ENCODE results near the gene CFAP43. TPM values are rescaled to one million over a fixed set of nuclear protein-coding genes. Genes with fewer than 3 reads are reported as not detected.

Gene CFAP43
- total RNA-seq, 4 donors from 2014 or later: 0.16 to 1.00 (median 0.68) TPM; not detected in 1

DNA sequence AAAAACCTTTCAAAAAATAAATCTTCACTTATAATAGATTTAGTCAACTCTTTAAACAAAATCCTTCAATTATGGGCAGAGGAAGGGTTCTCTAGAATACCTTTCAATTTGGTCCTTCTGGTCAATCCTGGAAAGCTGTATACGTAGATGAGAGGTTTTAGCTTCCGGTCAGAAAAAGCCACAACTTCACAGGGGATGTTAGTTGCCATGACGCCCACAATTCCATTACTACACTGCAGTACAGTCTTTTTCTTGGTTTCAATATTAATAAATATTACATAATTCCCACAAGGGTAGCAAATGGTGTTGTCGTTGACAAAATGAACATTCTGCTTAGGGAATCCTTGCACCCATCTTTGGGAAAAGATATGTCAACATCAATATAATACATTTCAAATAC lies 1.7 kb downstream of the CFAP43 start:
- H3K27ac ChIP-seq: no peak overlapping the region
- DNase-seq: no peak
- H3K4me1 ChIP-seq: peaks cover 3 to 14% (median 8%) of the 10 kb centered on the region in 4 donors
- TF ChIP-seq, protein P1, sequence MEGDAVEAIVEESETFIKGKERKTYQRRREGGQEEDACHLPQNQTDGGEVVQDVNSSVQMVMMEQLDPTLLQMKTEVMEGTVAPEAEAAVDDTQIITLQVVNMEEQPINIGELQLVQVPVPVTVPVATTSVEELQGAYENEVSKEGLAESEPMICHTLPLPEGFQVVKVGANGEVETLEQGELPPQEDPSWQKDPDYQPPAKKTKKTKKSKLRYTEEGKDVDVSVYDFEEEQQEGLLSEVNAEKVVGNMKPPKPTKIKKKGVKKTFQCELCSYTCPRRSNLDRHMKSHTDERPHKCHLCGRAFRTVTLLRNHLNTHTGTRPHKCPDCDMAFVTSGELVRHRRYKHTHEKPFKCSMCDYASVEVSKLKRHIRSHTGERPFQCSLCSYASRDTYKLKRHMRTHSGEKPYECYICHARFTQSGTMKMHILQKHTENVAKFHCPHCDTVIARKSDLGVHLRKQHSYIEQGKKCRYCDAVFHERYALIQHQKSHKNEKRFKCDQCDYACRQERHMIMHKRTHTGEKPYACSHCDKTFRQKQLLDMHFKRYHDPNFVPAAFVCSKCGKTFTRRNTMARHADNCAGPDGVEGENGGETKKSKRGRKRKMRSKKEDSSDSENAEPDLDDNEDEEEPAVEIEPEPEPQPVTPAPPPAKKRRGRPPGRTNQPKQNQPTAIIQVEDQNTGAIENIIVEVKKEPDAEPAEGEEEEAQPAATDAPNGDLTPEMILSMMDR (IDR thresholded peaks at IDR 0.05): no peak
- TF ChIP-seq POLR2A (IDR thresholded peaks at IDR 0.05): no peak
- TF ChIP-seq EP300 (IDR thresholded peaks at IDR 0.05; ENCODE audit: low read depth): no peak
- no peak for TF ChIP-seq POLR2AphosphoS5 (IDR thresholded peaks at IDR 0.05)
- no peak overlapping the region for H3K4me3 ChIP-seq
- no peaks in the 10 kb centered on the region for H3K36me3 ChIP-seq
- in situ Hi-C loops (cut with MboI; ENCODE audit: low pct_ligation_motif_present in 1 of 4, low pct_unique_long_range_greater_than_20kb in 1 of 4, low sequenced_read_pairs in 3 of 4) (no loop called here), intact Hi-C loops (cut with DNase I; ENCODE audit: low total_unique reads) (no loop called here)
- no peaks in the 10 kb centered on the region for H3K9me3 ChIP-seq
- no peaks in the 10 kb centered on the region for H3K27me3 ChIP-seq
- 68 to 83% methylated on average over 4 of the region's 4 CpGs for WGBS, 2 donors (ENCODE audit: low coverage in 1 of 2)

DNA sequence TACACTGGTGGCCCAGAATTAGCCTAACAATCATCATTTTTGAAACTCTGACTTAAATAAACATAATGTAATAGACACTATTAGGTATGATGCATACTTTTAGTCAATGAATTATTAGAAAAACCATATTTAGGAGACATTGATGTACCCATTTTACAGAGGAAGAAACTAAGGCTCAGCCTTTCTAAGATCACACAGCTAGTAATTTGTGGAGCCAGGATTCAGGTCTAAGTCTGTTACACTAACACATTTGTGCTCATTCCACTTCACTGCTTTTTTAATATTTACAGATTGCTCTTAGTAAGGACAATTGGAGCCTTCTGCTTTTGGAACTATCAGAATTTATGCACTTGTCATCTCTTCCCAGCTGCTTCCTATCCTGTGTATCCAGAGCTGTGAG lies 8.9 kb downstream of the CFAP43 start:
- intact Hi-C loops (cut with DNase I; ENCODE audit: low total_unique reads) (no loop called here), in situ Hi-C loops (cut with MboI; ENCODE audit: low pct_ligation_motif_present in 1 of 4, low pct_unique_long_range_greater_than_20kb in 1 of 4, low sequenced_read_pairs in 3 of 4) (loop anchor here in 2 of 4 donors (25.0 kb wide), 2 partner anchors 186 to 336 kb away; no protein-coding TSS in a partner anchor)
- Histone ChIP-seq H3K4me1 (peaks cover 0 to 4% (median 0%) of the 10 kb centered on the region in 4 donors), H3K4me3 (no peak overlapping the region), H3K27me3 (no peaks in the 10 kb centered on the region), H3K36me3 (no peaks in the 10 kb centered on the region), H3K9me3 (no peaks in the 10 kb centered on the region), H3K27ac (no peak overlapping the region)
- TF ChIP-seq POLR2A (IDR thresholded peaks at IDR 0.05) (no peak), POLR2AphosphoS5 (IDR thresholded peaks at IDR 0.05) (no peak), EP300 (IDR thresholded peaks at IDR 0.05; ENCODE audit: low read depth) (no peak)
- TF ChIP-seq, protein P1 (IDR thresholded peaks at IDR 0.05): no peak
- DNase-seq: no peak

DNA sequence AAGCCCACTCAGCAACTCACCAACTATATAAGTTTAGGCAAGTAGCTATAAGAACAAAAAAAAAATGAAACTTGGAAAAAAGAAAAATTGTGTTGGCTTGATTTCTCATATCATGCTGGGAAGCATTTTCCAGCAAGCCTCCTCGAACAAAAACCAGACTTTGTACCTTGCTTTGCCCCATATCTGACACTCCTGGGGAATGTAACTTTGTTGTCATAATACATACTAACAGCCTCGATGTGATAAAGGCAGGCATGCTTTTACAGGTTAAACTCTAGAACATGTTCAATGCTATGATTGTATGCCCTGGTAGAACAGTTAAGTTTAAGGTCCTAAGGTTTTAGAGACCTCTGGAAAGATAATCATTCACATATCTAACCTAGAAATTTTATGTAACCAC lies 11.6 kb downstream of the CFAP43 start:
- intact Hi-C loops (cut with DNase I; ENCODE audit: low total_unique reads): no loop called here
- Histone ChIP-seq H3K4me1 (peaks cover 0 to 4% (median 0%) of the 10 kb centered on the region in 4 donors), H3K36me3 (no peaks in the 10 kb centered on the region), H3K27me3 (no peaks in the 10 kb centered on the region), H3K9me3 (no peaks in the 10 kb centered on the region), H3K4me3 (no peak overlapping the region), H3K27ac (no peak overlapping the region)
- DNase-seq: no peak
- 31 to 44% methylated on average over 2 of the region's 2 CpGs for WGBS, 2 donors (ENCODE audit: low coverage in 1 of 2)
- TF ChIP-seq EP300 (IDR thresholded peaks at IDR 0.05; ENCODE audit: low read depth) (no peak), POLR2AphosphoS5 (IDR thresholded peaks at IDR 0.05) (peak in 1 of 3 donors; percentile 9)
- in situ Hi-C loops (cut with MboI; ENCODE audit: low pct_ligation_motif_present in 1 of 4, low pct_unique_long_range_greater_than_20kb in 1 of 4, low sequenced_read_pairs in 3 of 4): loop anchor here in 2 of 4 donors (25.0 kb wide), 2 partner anchors 183 to 333 kb away; no protein-coding TSS in a partner anchor

DNA sequence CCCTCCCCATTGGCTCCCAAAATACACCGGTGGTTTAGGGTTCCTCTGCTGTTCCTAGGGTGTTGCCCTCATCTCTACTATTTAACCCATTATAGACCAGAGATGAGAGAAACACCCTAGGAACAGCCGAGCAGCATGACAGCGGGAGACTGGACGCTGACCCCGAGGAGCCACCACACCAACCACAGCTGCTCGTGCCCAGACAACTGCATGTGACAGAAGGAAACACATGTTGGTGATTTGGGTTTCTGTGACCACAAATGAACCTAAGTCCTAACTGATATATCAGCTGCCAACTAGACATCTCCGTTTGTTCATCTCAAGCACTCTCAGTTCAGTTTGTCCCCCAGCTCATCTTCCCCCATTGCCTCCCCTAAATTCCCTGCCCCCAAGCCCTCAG lies 13.4 kb downstream of the CFAP43 start:
- TF ChIP-seq, protein P1 (IDR thresholded peaks at IDR 0.05): no peak
- TF ChIP-seq EP300 (IDR thresholded peaks at IDR 0.05; ENCODE audit: low read depth): no peak
- no peak for TF ChIP-seq POLR2A (IDR thresholded peaks at IDR 0.05)
- TF ChIP-seq POLR2AphosphoS5 (IDR thresholded peaks at IDR 0.05): no peak
- H3K9me3 ChIP-seq: no peaks in the 10 kb centered on the region
- in situ Hi-C loops (cut with MboI; ENCODE audit: low pct_ligation_motif_present in 1 of 4, low pct_unique_long_range_greater_than_20kb in 1 of 4, low sequenced_read_pairs in 3 of 4): loop anchor here in 2 of 4 donors (25.0 kb wide), 2 partner anchors 181 to 331 kb away; no protein-coding TSS in a partner anchor
- DNase-seq: no peak
- 47 to 60% methylated on average over 1 to 7 of the region's 7 CpGs for WGBS, 2 donors (ENCODE audit: low coverage in 1 of 2)
- intact Hi-C loops (cut with DNase I; ENCODE audit: low total_unique reads): no loop called here
- H3K4me1 ChIP-seq: peaks cover 0 to 4% (median 0%) of the 10 kb centered on the region in 4 donors
- no peaks in the 10 kb centered on the region for H3K27me3 ChIP-seq
- H3K27ac ChIP-seq: no peak overlapping the region
- H3K36me3 ChIP-seq: no peaks in the 10 kb centered on the region
- no peak overlapping the region for H3K4me3 ChIP-seq

DNA sequence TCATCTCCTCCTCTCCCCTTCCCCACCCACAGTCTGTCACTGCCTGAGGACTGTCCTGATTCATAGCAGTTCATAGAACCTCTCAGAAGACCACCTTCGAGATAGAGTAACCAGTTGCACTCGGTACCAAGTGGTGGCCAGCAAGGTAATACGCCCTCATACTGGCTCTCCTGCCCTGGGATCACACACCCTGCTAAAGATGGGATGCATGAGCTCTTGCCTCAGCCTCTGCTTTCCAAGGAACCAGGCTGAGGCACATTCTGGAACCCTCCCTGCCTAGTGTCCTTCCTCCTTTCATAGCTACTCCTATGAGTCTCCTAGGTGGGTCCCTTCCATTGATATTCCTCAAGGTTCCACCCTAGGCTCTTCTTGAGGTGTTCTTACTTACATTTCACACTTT lies 15.5 kb downstream of the CFAP43 start:
- intact Hi-C loops (cut with DNase I; ENCODE audit: low total_unique reads): no loop called here
- 82 to 94% methylated on average over 3 of the region's 3 CpGs for WGBS, 2 donors (ENCODE audit: low coverage in 1 of 2)

More for the DNA sequence above, 15.5 kb downstream of the CFAP43 start:
- no peaks in the 10 kb centered on the region for H3K9me3 ChIP-seq
- no peak overlapping the region for H3K27ac ChIP-seq
- no peak for TF ChIP-seq POLR2AphosphoS5 (IDR thresholded peaks at IDR 0.05)
- TF ChIP-seq EP300 (IDR thresholded peaks at IDR 0.05; ENCODE audit: low read depth): no peak
- TF ChIP-seq, protein P1 (IDR thresholded peaks at IDR 0.05): no peak
- TF ChIP-seq POLR2A (IDR thresholded peaks at IDR 0.05): no peak
- no peak for DNase-seq
- no peaks in the 10 kb centered on the region for H3K27me3 ChIP-seq
- peaks cover 0 to 4% (median 0%) of the 10 kb centered on the region in 4 donors for H3K4me1 ChIP-seq
- no peak overlapping the region for H3K4me3 ChIP-seq
- in situ Hi-C loops (cut with MboI; ENCODE audit: low pct_ligation_motif_present in 1 of 4, low pct_unique_long_range_greater_than_20kb in 1 of 4, low sequenced_read_pairs in 3 of 4): loop anchor here in 2 of 4 donors (25.0 kb wide), 2 partner anchors 179 to 329 kb away; no protein-coding TSS in a partner anchor
- no peaks in the 10 kb centered on the region for H3K36me3 ChIP-seq

All from transverse colon (tissue), 4 donors.